Prostate gland (tissue), 2 donors: ENCODE results near the gene HELQ.

Source experiments
- POLR2A ChIP-seq: fragments of 450-650 bp; IDR thresholded peaks from one replicate; pipeline ENCODE4 v1.6.1; 2016; ENCODE audit warnings: antibody characterized with exemption, mild to moderate bottlenecking
- POLR2AphosphoS5 ChIP-seq: sonication (generic); formaldehyde crosslinking; IDR thresholded peaks from one replicate; pipeline ENCODE4 v1.6.1; 2017; ENCODE audit warnings: antibody characterized with exemption
- TF ChIP-seq, protein P1 (sequence below), 4 experiments: fragments of 200-600 bp in 2 of 4; fragments of 450-650 bp in 2 of 4; sonication (generic) in 2 of 4; IDR thresholded peaks; 1 replicate in 3 of 4; 2 replicates in 1 of 4; pipeline ENCODE4 v1.5.1; 2016 to 2019; ENCODE audit warnings: antibody characterized with exemption in 4 of 4, mild to moderate bottlenecking in 2 of 4, moderate library complexity in 2 of 4

DNA sequence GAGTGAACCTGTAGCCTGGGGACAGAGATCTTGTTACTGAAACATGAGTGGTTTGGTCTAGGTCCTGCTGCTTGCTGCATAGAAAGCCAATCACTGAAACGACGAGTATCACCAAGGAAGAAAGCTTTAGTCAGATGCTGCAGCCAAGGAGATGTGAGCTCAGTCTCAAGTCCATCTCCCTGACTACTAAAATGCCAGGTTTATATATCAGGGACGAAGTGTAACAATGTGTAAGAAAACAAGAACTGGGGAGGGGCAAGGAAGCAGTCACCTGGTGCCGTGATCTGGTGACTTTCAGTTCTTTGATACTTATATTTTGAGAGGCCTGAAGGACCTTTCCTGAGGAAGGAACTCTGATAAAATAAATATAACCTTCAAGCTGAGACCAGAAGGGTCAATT is 48.9 kb upstream of the HELQ start:
- TF ChIP-seq POLR2A, result no peak
- TF ChIP-seq, protein P1, sequence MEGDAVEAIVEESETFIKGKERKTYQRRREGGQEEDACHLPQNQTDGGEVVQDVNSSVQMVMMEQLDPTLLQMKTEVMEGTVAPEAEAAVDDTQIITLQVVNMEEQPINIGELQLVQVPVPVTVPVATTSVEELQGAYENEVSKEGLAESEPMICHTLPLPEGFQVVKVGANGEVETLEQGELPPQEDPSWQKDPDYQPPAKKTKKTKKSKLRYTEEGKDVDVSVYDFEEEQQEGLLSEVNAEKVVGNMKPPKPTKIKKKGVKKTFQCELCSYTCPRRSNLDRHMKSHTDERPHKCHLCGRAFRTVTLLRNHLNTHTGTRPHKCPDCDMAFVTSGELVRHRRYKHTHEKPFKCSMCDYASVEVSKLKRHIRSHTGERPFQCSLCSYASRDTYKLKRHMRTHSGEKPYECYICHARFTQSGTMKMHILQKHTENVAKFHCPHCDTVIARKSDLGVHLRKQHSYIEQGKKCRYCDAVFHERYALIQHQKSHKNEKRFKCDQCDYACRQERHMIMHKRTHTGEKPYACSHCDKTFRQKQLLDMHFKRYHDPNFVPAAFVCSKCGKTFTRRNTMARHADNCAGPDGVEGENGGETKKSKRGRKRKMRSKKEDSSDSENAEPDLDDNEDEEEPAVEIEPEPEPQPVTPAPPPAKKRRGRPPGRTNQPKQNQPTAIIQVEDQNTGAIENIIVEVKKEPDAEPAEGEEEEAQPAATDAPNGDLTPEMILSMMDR (IDR thresholded peaks at IDR 0.05), result no peak
- no peak for TF ChIP-seq POLR2AphosphoS5
